Panc1 (cell line): ENCODE results near the gene RYR3.

Source experiments
- CTCF ChIP-seq: fragments of 450-650 bp; IDR thresholded peaks from 2 replicates; pipeline ENCODE4 v1.5.1; 2017; ENCODE audit warnings: mild to moderate bottlenecking
- POLR2AphosphoS5 ChIP-seq: IDR thresholded peaks from 2 replicates; pipeline ENCODE4 v1.6.1; 2012; ENCODE audit warnings: mild to moderate bottlenecking, low read depth, low read length, moderate library complexity
- SIN3A ChIP-seq: IDR thresholded peaks from 2 replicates; pipeline ENCODE4 v1.6.1; 2012; ENCODE audit warnings: low read depth, mild to moderate bottlenecking, low read length, moderate library complexity, borderline replicate concordance; ENCODE audit not compliant: insufficient read depth
- TCF7L2 ChIP-seq: IDR thresholded peaks from 2 replicates; pipeline ENCODE4 v1.6.1; 2011; ENCODE audit warnings: mild to moderate bottlenecking, low read depth, low read length, inconsistent platforms

- TF ChIP-seq CTCF (no peak), SIN3A (no peak), POLR2AphosphoS5 (no peak), TCF7L2 (no peak)
These were observed 519.6 kb downstream of the RYR3 start for GRCh38 chr15:33830351-33830750.
